ENCODE measurements around the gene MEF2A.
"Not testable (repeated sequence)": the region's sequence is repeated elsewhere in the genome, so short reads cannot be mapped to it uniquely, and the experiment has no call there.

The MEF2A gene

GRCh38 chr15:99718421-99718820, 152.6 kb downstream of the MEF2A start:
- no peak overlapping the region for H3K4me3 ChIP-seq (ENCODE audit: low read depth, low read length)
- no peak for DNase-seq (ENCODE audit: low read depth)

GRCh38 chr15:99719096-99719541, 153.3 kb downstream of the MEF2A start:
- H3K4me3 ChIP-seq (ENCODE audit: low read depth, low read length) = no peak overlapping the region
- peak; percentile 79 for DNase-seq (ENCODE audit: low read depth)

- DNase-seq (ENCODE audit: low read depth) = no peak
- no peak overlapping the region for H3K4me3 ChIP-seq (ENCODE audit: low read depth, low read length)
Observed at GRCh38 chr15:99720533-99720932, 154.7 kb downstream of the MEF2A start.

GRCh38 chr15:99721104-99721778, 155.5 kb downstream of the MEF2A start:
- DNase-seq (ENCODE audit: low read depth) = no peak
- no peak overlapping the region for H3K4me3 ChIP-seq (ENCODE audit: low read depth, low read length)

GRCh38 chr15:99721896-99722295, 156.1 kb downstream of the MEF2A start:
- no peak overlapping the region for H3K4me3 ChIP-seq (ENCODE audit: low read depth, low read length)
- DNase-seq (ENCODE audit: low read depth) = no peak

GRCh38 chr15:99722406-99722805, 156.6 kb downstream of the MEF2A start:
- H3K4me3 ChIP-seq (ENCODE audit: low read depth, low read length) = no peak overlapping the region
- no peak for DNase-seq (ENCODE audit: low read depth)

- H3K4me3 ChIP-seq (ENCODE audit: low read depth, low read length) = no peak overlapping the region
- DNase-seq (ENCODE audit: low read depth) = no peak
Observed at GRCh38 chr15:99726333-99726732, 160.5 kb downstream of the MEF2A start.

GRCh38 chr15:99727330-99727729, 161.5 kb downstream of the MEF2A start:
- no peak for DNase-seq (ENCODE audit: low read depth)
- no peak overlapping the region for H3K4me3 ChIP-seq (ENCODE audit: low read depth, low read length)

- H3K4me3 ChIP-seq (ENCODE audit: low read depth, low read length) = no peak overlapping the region
- no peak for DNase-seq (ENCODE audit: low read depth)
Observed at GRCh38 chr15:99727733-99728132, 161.9 kb downstream of the MEF2A start.

GRCh38 chr15:99728916-99729315, 163.1 kb downstream of the MEF2A start:
- no peak for DNase-seq (ENCODE audit: low read depth)
- H3K4me3 ChIP-seq (ENCODE audit: low read depth, low read length) = no peak overlapping the region

GRCh38 chr15:99729327-99729726, 163.5 kb downstream of the MEF2A start:
- no peak overlapping the region for H3K4me3 ChIP-seq (ENCODE audit: low read depth, low read length)
- DNase-seq (ENCODE audit: low read depth) = no peak

GRCh38 chr15:99729920-99730319, 164.1 kb downstream of the MEF2A start:
- no peak for DNase-seq (ENCODE audit: low read depth)
- no peak overlapping the region for H3K4me3 ChIP-seq (ENCODE audit: low read depth, low read length)

GRCh38 chr15:99731336-99732123, 165.7 kb downstream of the MEF2A start:
- DNase-seq (ENCODE audit: low read depth) = no peak

GRCh38 chr15:99732124-99732750, 166.5 kb downstream of the MEF2A start:
- DNase-seq (ENCODE audit: low read depth) = no peak

More at GRCh38 chr15:99731336-99732123, 165.7 kb downstream of the MEF2A start:
- H3K4me3 ChIP-seq (ENCODE audit: low read depth, low read length) = peak overlapping the region; percentile 81

GRCh38 chr15:99732751-99733267, 167.0 kb downstream of the MEF2A start:
- DNase-seq (ENCODE audit: low read depth) = no peak

More at GRCh38 chr15:99732124-99732750, 166.5 kb downstream of the MEF2A start:
- peak overlapping the region; percentile 81 for H3K4me3 ChIP-seq (ENCODE audit: low read depth, low read length)

GRCh38 chr15:99733268-99734039, 167.7 kb downstream of the MEF2A start, which contains the start of gene LYSMD4:
Gene LYSMD4, minus strand, starts transcription at chr15:99733437. Its CDS starts 1,438 bp downstream, at chr15:99731999.
- peak; percentile 72 for DNase-seq (ENCODE audit: low read depth)
- H3K4me3 ChIP-seq (ENCODE audit: low read depth, low read length) = peak within 1 kb of the TSS; percentile 81

More at GRCh38 chr15:99732751-99733267, 167.0 kb downstream of the MEF2A start:
- peak overlapping the region; percentile 81 for H3K4me3 ChIP-seq (ENCODE audit: low read depth, low read length)

GRCh38 chr15:99734040-99734291, 168.2 kb downstream of the MEF2A start:
- not testable (repeated sequence) for DNase-seq (ENCODE audit: low read depth)
- peak overlapping the region; percentile 81 for H3K4me3 ChIP-seq (ENCODE audit: low read depth, low read length)

- DNase-seq (ENCODE audit: low read depth) = no peak
- no peak overlapping the region for H3K4me3 ChIP-seq (ENCODE audit: low read depth, low read length)
Observed at GRCh38 chr15:99734575-99734974, 168.8 kb downstream of the MEF2A start.

- no peak for DNase-seq (ENCODE audit: low read depth)
- H3K4me3 ChIP-seq (ENCODE audit: low read depth, low read length) = no peak overlapping the region
Observed at GRCh38 chr15:99735868-99736267, 170.1 kb downstream of the MEF2A start.
